ENCODE measurements around the gene XCR1.
A peak's percentile ranks its signal among the peaks of the same experiment; 100 is the strongest.

GRCh38 chr3:46076606-46077005 lies 49.3 kb upstream of the XCR1 start:
- TF ChIP-seq CTCF (conservative IDR thresholded peaks at IDR 0.05) = peak; percentile 23; the same call in 1 of the 2 replicates
- no peak for TF ChIP-seq ZFX (IDR thresholded peaks at IDR 0.05)

Data from C4-2B (cell line).